Stomach (tissue), 4 donors: Measurements from ENCODE around the gene BCAS1.

Experiments
- CTCF ChIP-seq, 7 experiments: fragments of 450-650 bp in 4 of 7; fragments of 200-600 bp in 3 of 7; sonication (generic) in 3 of 7; IDR thresholded peaks; one replicate each; pipeline ENCODE4 v1.5.1; 2016 to 2019; ENCODE audit warnings: antibody characterized with exemption in 7 of 7, control low read depth in 2 of 7, mild to moderate bottlenecking in 1 of 7
- POLR2A ChIP-seq, 4 donors: fragments of 450-650 bp; IDR thresholded peaks; one replicate each; pipeline ENCODE4 v1.6.1; 2016; ENCODE audit warnings: antibody characterized with exemption in 4 of 4, control low read depth in 2 of 4, mild to moderate bottlenecking in 1 of 4, moderate library complexity in 1 of 4

DNA sequence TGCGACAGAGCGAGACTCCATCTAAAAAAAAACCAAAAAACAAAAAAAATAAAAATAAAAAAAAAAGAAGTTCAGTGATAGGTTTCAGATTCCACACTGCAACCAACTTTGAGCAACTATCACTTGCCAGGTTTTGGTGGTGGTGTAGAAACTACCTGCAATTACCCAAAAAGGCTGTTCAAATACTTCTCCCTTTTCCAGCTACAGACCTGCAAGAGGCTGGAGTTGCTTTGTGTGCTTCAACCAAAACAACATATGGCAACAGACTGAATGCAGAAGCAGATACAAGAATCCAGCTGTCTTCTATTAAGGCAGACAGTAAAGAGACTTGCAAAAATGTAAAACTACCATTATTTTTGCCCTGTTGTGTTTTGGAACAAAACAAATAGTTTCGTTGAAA, 9.3 kb upstream of the BCAS1 start:
- TF ChIP-seq POLR2A (IDR thresholded peaks at IDR 0.05): no peak
- no peak for TF ChIP-seq CTCF (IDR thresholded peaks at IDR 0.05)
